H1 (cell line): ENCODE results near the gene ADH1C. TPM values are rescaled to one million over a fixed set of nuclear protein-coding genes. Genes with fewer than 3 reads are reported as not detected.
"Not testable (repeated sequence)": the region's sequence is repeated elsewhere in the genome, so short reads cannot be mapped to it uniquely, and the experiment has no call there.

Source experiments
- CTCF ChIA-PET: fragments of 300-600 bp; sonication (Branson Sonifier 250); formaldehyde crosslinking; loops from one replicate; lab custom pipeline; 2021; ENCODE audit not compliant: partially characterized antibody; lab: Charles Lee
- POLR2A ChIA-PET: fragments of 300-600 bp; sonication (Branson Sonifier 250); formaldehyde crosslinking; loops from one replicate; lab custom pipeline; 2021; ENCODE audit warnings: inconsistent platforms; ENCODE audit not compliant: partially characterized antibody; lab: Charles Lee
- DNase-seq, 2 experiments: peaks; one replicate each; pipeline versions ENCODE4 v3.0.0 to v3.0.0-alpha.2; 2010 to 2022; ENCODE audit warnings: low spot score in 2 of 2, low read depth in 1 of 2, mixed read lengths in 1 of 2
- FAIRE-seq: peaks from 2 replicates; lab custom pipeline; 2011; peaks lifted over from hg19 to GRCh38; lab: Jason Lieb, UNC
- H2AFZ ChIP-seq: 2 replicates; pipeline ENCODE4 v1.8.1; 2012; ENCODE audit warnings: low read length, inconsistent platforms
- H2AK5ac ChIP-seq: 2 replicates; pipeline ENCODE4 v1.6.1; 2013; ENCODE audit warnings: low read depth, low read length
- H2BK120ac ChIP-seq: replicated peaks from 2 replicates; pipeline ENCODE3; 2013; ENCODE audit warnings: low read depth, low read length, inconsistent platforms
- H2BK12ac ChIP-seq: 2 replicates; pipeline ENCODE4 v1.6.1; 2013; ENCODE audit warnings: low read depth, low read length
- H2BK15ac ChIP-seq: 2 replicates; pipeline ENCODE4 v1.6.1; 2013; ENCODE audit warnings: low read length
- H2BK20ac ChIP-seq: 2 replicates; pipeline ENCODE4 v1.6.1; 2013; ENCODE audit warnings: low read length
- H2BK5ac ChIP-seq: 2 replicates; pipeline ENCODE4 v1.6.1; 2013; ENCODE audit warnings: low read depth, low read length
- H3K14ac ChIP-seq: 2 replicates; pipeline ENCODE4 v1.6.1; 2013; ENCODE audit warnings: inconsistent platforms; ENCODE audit not compliant: insufficient read length
- H3K18ac ChIP-seq: 2 replicates; pipeline ENCODE4 v1.6.1; 2013; ENCODE audit warnings: low read length; ENCODE audit errors: extremely low read depth
- H3K23ac ChIP-seq: 2 replicates; pipeline ENCODE4 v1.6.1; 2013; ENCODE audit warnings: inconsistent platforms; ENCODE audit not compliant: insufficient read length
- H3K23me2 ChIP-seq: 2 replicates; pipeline ENCODE4 v1.6.1; 2013; ENCODE audit warnings: low read depth, low read length
- H3K27ac ChIP-seq: 2 replicates; pipeline ENCODE4 v1.6.1; 2011; ENCODE audit warnings: low read depth, low read length, inconsistent platforms
- H3K27me3 ChIP-seq, 4 experiments: replicated peaks in 1 of 4; 1 replicate in 1 of 4; 2 replicates in 3 of 4; pipeline versions ENCODE4 v1.6.1 to v1.8.1; 2011 to 2013; ENCODE audit warnings: low read length in 3 of 4, mild to moderate bottlenecking in 3 of 4, inconsistent platforms in 2 of 4, mixed read lengths in 2 of 4, moderate library complexity in 1 of 4; ENCODE audit not compliant: control insufficient read depth in 3 of 4, insufficient read depth in 3 of 4; ENCODE audit errors: extremely low read depth in 1 of 4
- H3K36me3 ChIP-seq, 4 experiments: 2 replicates each; pipeline versions ENCODE4 v1.6.1 to v1.8.1; 2011 to 2013; ENCODE audit warnings: mild to moderate bottlenecking in 4 of 4, low read length in 3 of 4, moderate library complexity in 2 of 4, control low read depth in 1 of 4, inconsistent platforms in 1 of 4; ENCODE audit not compliant: insufficient read depth in 4 of 4, control insufficient read depth in 2 of 4
- H3K4ac ChIP-seq: replicated peaks from 2 replicates; pipeline ENCODE3; 2013; ENCODE audit warnings: low read length, low read depth, mixed read lengths, inconsistent platforms; ENCODE audit not compliant: insufficient read length
- H3K4me1 ChIP-seq, 4 experiments: replicated peaks in 1 of 4; 1 replicate in 1 of 4; 2 replicates in 3 of 4; pipeline versions ENCODE4 v1.6.1 to v1.8.1; 2011 to 2013; ENCODE audit warnings: low read length in 3 of 4, inconsistent platforms in 2 of 4, mixed read lengths in 1 of 4; ENCODE audit not compliant: insufficient read depth in 4 of 4, control insufficient read depth in 3 of 4
- H3K4me2 ChIP-seq, 2 experiments: 2 replicates each; pipeline versions ENCODE4 v1.6.1 to v1.8.1; 2011 to 2013; ENCODE audit warnings: low read depth in 2 of 2, low read length in 2 of 2, control low read depth in 1 of 2, inconsistent platforms in 1 of 2, mild to moderate bottlenecking in 1 of 2; ENCODE audit not compliant: insufficient read depth in 1 of 2
- H3K4me3 ChIP-seq, 4 experiments: fragments of 200-600, 300-600 bp in 1 of 4; sonication (generic), shearing (Covaris generic), sonication (Bioruptor Twin) in 1 of 4; 2 replicates each; pipeline versions ENCODE4 v1.5.1 to v1.8.1; 2011 to 2016; ENCODE audit warnings: low read length in 4 of 4, low read depth in 3 of 4, control low read depth in 2 of 4, inconsistent platforms in 2 of 4, mild to moderate bottlenecking in 2 of 4, mixed read lengths in 1 of 4, moderate library complexity in 1 of 4; ENCODE audit not compliant: insufficient read depth in 2 of 4; ENCODE audit errors: extremely low read depth in 1 of 4
- H3K56ac ChIP-seq: replicated peaks from 2 replicates; pipeline ENCODE3; 2013; ENCODE audit warnings: low read depth, mild to moderate bottlenecking, mixed read lengths, low read length, inconsistent platforms; ENCODE audit not compliant: insufficient read length
- H3K79me1 ChIP-seq: 2 replicates; pipeline ENCODE4 v1.6.1; 2013; ENCODE audit warnings: low read depth, low read length, control low read depth
- H3K79me2 ChIP-seq, 2 experiments: 2 replicates each; pipeline versions ENCODE4 v1.6.1 to v1.8.1; 2012 to 2013; ENCODE audit warnings: low read length in 2 of 2, mild to moderate bottlenecking in 2 of 2, inconsistent platforms in 1 of 2; ENCODE audit not compliant: insufficient read depth in 2 of 2, control insufficient read depth in 1 of 2
- H3K9ac ChIP-seq, 4 experiments: replicated peaks in 1 of 4; 1 replicate in 1 of 4; 2 replicates in 3 of 4; pipeline versions ENCODE4 v1.6.1 to v1.8.1; 2011 to 2013; ENCODE audit warnings: low read depth in 3 of 4, low read length in 3 of 4, control low read depth in 2 of 4, mild to moderate bottlenecking in 2 of 4, moderate library complexity in 2 of 4, inconsistent platforms in 1 of 4; ENCODE audit errors: extremely low read depth in 1 of 4
- H3K9me3 ChIP-seq, 2 experiments: 2 replicates each; pipeline versions ENCODE4 v1.6.1 to v1.8.1; 2012 to 2013; ENCODE audit warnings: mild to moderate bottlenecking in 2 of 2, moderate library complexity in 2 of 2, control low read depth in 1 of 2, inconsistent platforms in 1 of 2, low read depth in 1 of 2, low read length in 1 of 2, mixed read lengths in 1 of 2; ENCODE audit not compliant: insufficient read depth in 2 of 2
- H4K20me1 ChIP-seq, 2 experiments: replicated peaks in 1 of 2; 2 replicates each; pipeline versions ENCODE3 to v1.8.1; 2011 to 2013; ENCODE audit warnings: inconsistent platforms in 2 of 2, low read length in 2 of 2, mild to moderate bottlenecking in 1 of 2; ENCODE audit not compliant: insufficient read depth in 2 of 2, control insufficient read depth in 1 of 2
- H4K5ac ChIP-seq: 2 replicates; pipeline ENCODE4 v1.6.1; 2013; ENCODE audit warnings: low read length, low read depth, mixed read lengths, inconsistent platforms; ENCODE audit not compliant: insufficient read length
- H4K8ac ChIP-seq: 2 replicates; pipeline ENCODE4 v1.8.0; 2013; ENCODE audit warnings: mild to moderate bottlenecking, moderate library complexity, low read length, inconsistent platforms; ENCODE audit not compliant: insufficient read depth; ENCODE audit errors: extremely low read depth
- H4K91ac ChIP-seq: replicated peaks from 2 replicates; pipeline ENCODE3; 2013; ENCODE audit warnings: low read length, mixed read lengths, inconsistent platforms; ENCODE audit not compliant: insufficient read length
- WGBS, 2 experiments: shearing (Covaris generic) in 1 of 2; methylation state at CpG; one replicate each; pipeline versions ENCODE4 v1.1.6 to v1.1.7; 2013 to 2015; ENCODE audit warnings: low lambda C conversion rate in 2 of 2, mixed read lengths in 2 of 2, inconsistent platforms in 1 of 2, low coverage in 1 of 2, missing lambda C conversion rate in 1 of 2; ENCODE audit not compliant: insufficient replicate concordance in 2 of 2, insufficient coverage in 1 of 2, insufficient read length in 1 of 2; ENCODE audit errors: extremely low coverage in 1 of 2, missing lambda C conversion rate in 1 of 2; 5-methylcytosine and 5-hydroxymethylcytosine counted together
- polyA plus RNA-seq, 7 experiments: library from polyadenylated mRNA; depleted of rRNA in 3 of 7; stranded (reverse) in 5 of 7; unstranded in 2 of 7; fragments of >200 nt in 5 of 7; fragments of 200-250 nt in 2 of 7; gene quantifications; 1 replicate in 5 of 7; 2 replicates in 1 of 7; 4 replicates in 1 of 7; pipeline versions ENCODE4 v1.2.1 to v1.2.3, GENCODE V29; 2011 to 2013; ENCODE audit warnings: missing spikeins in 2 of 7, mixed read lengths in 2 of 7
- total RNA-seq: library from RNA; stranded (reverse); fragmentation: NEBNext Ultra II Directional; extraction: Animal tissue kit (Norgen Biotek cat#: 25700); gene quantifications from 2 replicates; pipeline ENCODE4 v1.2.1, GENCODE V29; 2021

ADH1C gene
- total and polyA plus RNA-seq, 2 of the 8 experiments (the other 6 are each of a cell fraction or from before 2014, with no cell fraction given), result not detected

- H3K27me3 ChIP-seq, H2AFZ ChIP-seq, H3K18ac ChIP-seq, H2BK20ac ChIP-seq, H3K79me1 ChIP-seq, POLR2A ChIA-PET, DNase-seq, H4K91ac ChIP-seq, H4K5ac ChIP-seq, H3K9ac ChIP-seq, H3K14ac ChIP-seq, H2AK5ac ChIP-seq, H3K4me3 ChIP-seq, H3K9me3 ChIP-seq, H2BK5ac ChIP-seq, H3K79me2 ChIP-seq, H2BK15ac ChIP-seq, FAIRE-seq, H2BK12ac ChIP-seq, H3K27ac ChIP-seq, H4K20me1 ChIP-seq, H2BK120ac ChIP-seq, H3K23ac ChIP-seq, H3K56ac ChIP-seq, H4K8ac ChIP-seq, H3K4ac ChIP-seq, H3K4me1 ChIP-seq, H3K23me2 ChIP-seq, H3K36me3 ChIP-seq, H3K4me2 ChIP-seq: not testable (repeated sequence)
- 100% methylated on average over 2 of the region's 2 CpGs; no CpG with 5 or more reads in 1 of the 2 experiments for WGBS, 2 experiments
- CTCF ChIA-PET, result interaction anchor here (0.6 kb wide), 3 partner anchors 133 to 872 kb away, joined by 3 to 4 read pairs (median 3); no protein-coding TSS in a partner anchor
Observed at GRCh38 chr4:99372464-99372863, 19.9 kb upstream of the ADH1C start.

DNA sequence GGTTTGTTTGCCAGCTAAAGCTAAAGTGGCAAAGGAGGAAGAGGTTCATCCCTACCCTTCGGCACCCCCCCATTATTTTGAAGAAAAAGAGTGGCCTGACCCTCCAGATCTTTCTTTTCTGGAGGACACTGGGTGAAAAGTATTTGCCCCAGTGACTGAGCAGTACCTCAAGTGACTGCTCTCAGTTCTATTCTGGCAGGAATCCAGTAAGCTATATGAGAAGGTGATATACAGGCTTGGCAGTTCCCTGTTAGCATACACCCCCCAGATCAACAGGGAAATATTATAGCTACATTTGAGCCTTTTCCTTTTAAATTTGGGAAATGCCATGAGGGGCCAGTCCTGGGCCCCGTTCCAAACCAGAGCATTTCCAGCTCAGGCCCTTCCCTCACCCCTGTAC is 15.3 kb upstream of the ADH1C start:
- H3K79me1 ChIP-seq, H2BK5ac ChIP-seq, DNase-seq, H2BK15ac ChIP-seq, H4K5ac ChIP-seq, H4K91ac ChIP-seq, H3K36me3 ChIP-seq, H3K79me2 ChIP-seq, H2BK12ac ChIP-seq, H3K18ac ChIP-seq, H3K4me3 ChIP-seq, POLR2A ChIA-PET, H2AK5ac ChIP-seq, H2BK120ac ChIP-seq, H3K9ac ChIP-seq, H3K4me1 ChIP-seq, H4K20me1 ChIP-seq, H3K56ac ChIP-seq, FAIRE-seq, H3K14ac ChIP-seq, H3K4ac ChIP-seq, H4K8ac ChIP-seq, H3K9me3 ChIP-seq, H3K27ac ChIP-seq, H2BK20ac ChIP-seq, H3K23me2 ChIP-seq, H3K23ac ChIP-seq, CTCF ChIA-PET, H3K4me2 ChIP-seq, H3K27me3 ChIP-seq, H2AFZ ChIP-seq: not testable (repeated sequence)
- 43% methylated on average over 2 of the region's 2 CpGs; no CpG with 5 or more reads in 1 of the 2 experiments for WGBS, 2 experiments
